ACC112 (cell line): Measurements from ENCODE around the gene AATK.

Experiments
- H2AFZ ChIP-seq: fragments of 200-600 bp; sonication (generic); one replicate; pipeline ENCODE4 v1.6.0; 2017; ENCODE audit warnings: antibody characterized with exemption, low read length; ENCODE audit not compliant: unreplicated experiment
- H3K27ac ChIP-seq: fragments of 200-600 bp; sonication (generic); 2 replicates; pipeline ENCODE4 v1.5.1; 2014; ENCODE audit warnings: low read depth, mild to moderate bottlenecking, antibody characterized with exemption, low read length, moderate library complexity
- H3K27me3 ChIP-seq: fragments of 200-600 bp; sonication (generic); 2 replicates; pipeline ENCODE4 v1.6.1; 2014; ENCODE audit warnings: mild to moderate bottlenecking, antibody characterized with exemption, low read length, moderate library complexity, mixed read lengths; ENCODE audit not compliant: insufficient read depth
- H3K36me3 ChIP-seq: fragments of 200-600 bp; sonication (generic); 2 replicates; pipeline ENCODE4 v1.6.1; 2016; ENCODE audit warnings: mild to moderate bottlenecking, antibody characterized with exemption, low read length, moderate library complexity, mixed read lengths; ENCODE audit not compliant: insufficient read depth
- H3K4me1 ChIP-seq: fragments of 200-600 bp; sonication (generic); one replicate; pipeline ENCODE4 v1.6.1; 2016; ENCODE audit warnings: low read length, mixed read lengths; ENCODE audit not compliant: insufficient read depth, unreplicated experiment, control insufficient read depth
- H3K4me3 ChIP-seq: fragments of 200-600 bp; sonication (generic); 2 replicates; pipeline ENCODE4 v1.5.1; 2014; ENCODE audit warnings: mild to moderate bottlenecking, low read depth, low read length
- H3K79me2 ChIP-seq: fragments of 200-600 bp; sonication (generic); one replicate; pipeline ENCODE4 v1.6.0; 2016; ENCODE audit warnings: low read length; ENCODE audit not compliant: control insufficient read depth, unreplicated experiment, insufficient read depth

Gene AATK

GRCh38 chr17:81188491-81188840 is 22.4 kb upstream of the AATK start:
- no peaks in the 10 kb centered on the region for H3K36me3 ChIP-seq
- no peak overlapping the region for H2AFZ ChIP-seq
- no peaks in the 10 kb centered on the region for H3K4me1 ChIP-seq
- no peaks in the 10 kb centered on the region for H3K79me2 ChIP-seq
- H3K27me3 ChIP-seq = peaks cover 3% of the 10 kb centered on the region; the same call in 1 of the 2 replicates
- H3K4me3 ChIP-seq = no peak overlapping the region
- H3K27ac ChIP-seq = no peak overlapping the region

- H3K27ac ChIP-seq = no peak overlapping the region
- H3K36me3 ChIP-seq = no peaks in the 10 kb centered on the region
- peaks cover 3% of the 10 kb centered on the region; the same call in 1 of the 2 replicates for H3K27me3 ChIP-seq
- H2AFZ ChIP-seq = no peak overlapping the region
- no peak overlapping the region for H3K4me3 ChIP-seq
- no peaks in the 10 kb centered on the region for H3K4me1 ChIP-seq
- no peaks in the 10 kb centered on the region for H3K79me2 ChIP-seq
Observed at GRCh38 chr17:81187586-81188490, 21.8 kb upstream of the AATK start.

GRCh38 chr17:81187120-81187519 is 21.1 kb upstream of the AATK start:
- H3K4me3 ChIP-seq = no peak overlapping the region
- H3K27me3 ChIP-seq = peaks cover 3% of the 10 kb centered on the region; the same call in 1 of the 2 replicates
- no peaks in the 10 kb centered on the region for H3K4me1 ChIP-seq
- H2AFZ ChIP-seq = no peak overlapping the region
- no peaks in the 10 kb centered on the region for H3K36me3 ChIP-seq
- H3K27ac ChIP-seq = no peak overlapping the region
- no peaks in the 10 kb centered on the region for H3K79me2 ChIP-seq

GRCh38 chr17:81186203-81186602 is 20.2 kb upstream of the AATK start:
- no peak overlapping the region for H3K4me3 ChIP-seq
- H2AFZ ChIP-seq = no peak overlapping the region
- H3K36me3 ChIP-seq = no peaks in the 10 kb centered on the region
- H3K27me3 ChIP-seq = peaks cover 3% of the 10 kb centered on the region; the same call in 1 of the 2 replicates
- no peak overlapping the region for H3K27ac ChIP-seq
- no peaks in the 10 kb centered on the region for H3K79me2 ChIP-seq
- H3K4me1 ChIP-seq = no peaks in the 10 kb centered on the region

GRCh38 chr17:81184555-81184954 is 18.5 kb upstream of the AATK start:
- Histone ChIP-seq H3K79me2 (no peaks in the 10 kb centered on the region), H3K27me3 (peaks cover 3% of the 10 kb centered on the region; the same call in 1 of the 2 replicates), H3K4me1 (no peaks in the 10 kb centered on the region), H3K27ac (no peak overlapping the region), H3K4me3 (no peak overlapping the region), H3K36me3 (no peaks in the 10 kb centered on the region), H2AFZ (no peak overlapping the region)

- Histone ChIP-seq H3K36me3 (no peaks in the 10 kb centered on the region), H3K4me1 (no peaks in the 10 kb centered on the region), H3K4me3 (no peak overlapping the region), H3K27ac (no peak overlapping the region), H3K79me2 (no peaks in the 10 kb centered on the region), H3K27me3 (peaks cover 3% of the 10 kb centered on the region; the same call in 1 of the 2 replicates), H2AFZ (no peak overlapping the region)
Observed at GRCh38 chr17:81183807-81184206, 17.8 kb upstream of the AATK start.

- Histone ChIP-seq H3K4me1 (no peaks in the 10 kb centered on the region), H2AFZ (no peak overlapping the region), H3K27me3 (peaks cover 3% of the 10 kb centered on the region; the same call in 1 of the 2 replicates)
Observed at GRCh38 chr17:81183316-81183715, 17.3 kb upstream of the AATK start.

GRCh38 chr17:81182596-81182995 is 16.6 kb upstream of the AATK start:
- no peaks in the 10 kb centered on the region for H3K79me2 ChIP-seq
- H2AFZ ChIP-seq = no peak overlapping the region
- no peaks in the 10 kb centered on the region for H3K4me1 ChIP-seq
- H3K36me3 ChIP-seq = no peaks in the 10 kb centered on the region
- no peak overlapping the region for H3K4me3 ChIP-seq
- no peak overlapping the region for H3K27ac ChIP-seq
- H3K27me3 ChIP-seq = peaks cover 3% of the 10 kb centered on the region; the same call in 1 of the 2 replicates

More at GRCh38 chr17:81183316-81183715, 17.3 kb upstream of the AATK start:
- no peaks in the 10 kb centered on the region for H3K36me3 ChIP-seq
- H3K4me3 ChIP-seq = no peak overlapping the region
- no peak overlapping the region for H3K27ac ChIP-seq
- H3K79me2 ChIP-seq = no peaks in the 10 kb centered on the region

GRCh38 chr17:81181811-81182185 is 15.8 kb upstream of the AATK start:
- H3K4me3 ChIP-seq = no peak overlapping the region

GRCh38 chr17:81180836-81181810 is 15.1 kb upstream of the AATK start:
- no peak overlapping the region for H3K4me3 ChIP-seq
- H3K27ac ChIP-seq = no peak overlapping the region
- H2AFZ ChIP-seq = no peak overlapping the region
- H3K36me3 ChIP-seq = no peaks in the 10 kb centered on the region
- H3K79me2 ChIP-seq = no peaks in the 10 kb centered on the region
- H3K4me1 ChIP-seq = no peaks in the 10 kb centered on the region
- peaks cover 3% of the 10 kb centered on the region; the same call in 1 of the 2 replicates for H3K27me3 ChIP-seq

More at GRCh38 chr17:81181811-81182185, 15.8 kb upstream of the AATK start:
- no peaks in the 10 kb centered on the region for H3K4me1 ChIP-seq
- no peaks in the 10 kb centered on the region for H3K36me3 ChIP-seq
- peaks cover 3% of the 10 kb centered on the region; the same call in 1 of the 2 replicates for H3K27me3 ChIP-seq
- no peak overlapping the region for H3K27ac ChIP-seq
- no peaks in the 10 kb centered on the region for H3K79me2 ChIP-seq
- no peak overlapping the region for H2AFZ ChIP-seq
